ENCODE data around the gene LUZP2.

The LUZP2 gene

GRCh38 chr11:24683583-24683982 lies 186.7 kb downstream of the LUZP2 start:
- H3K4me1 Mint-ChIP-seq: peaks cover 6% of the 10 kb centered on the region
- no peaks in the 10 kb centered on the region for H3K27me3 Mint-ChIP-seq (ENCODE audit: low read depth)
- H3K4me3 Mint-ChIP-seq: no peak overlapping the region
- no peak for TF ChIP-seq CTCF (IDR thresholded peaks at IDR 0.05; ENCODE audit: unreplicated experiment in 3 of 3)
- H3K9me3 Mint-ChIP-seq: no peaks in the 10 kb centered on the region
- no peaks in the 10 kb centered on the region for H3K36me3 Mint-ChIP-seq (ENCODE audit: low read depth)
- H3K27ac Mint-ChIP-seq: no peak overlapping the region

- no peak overlapping the region for H3K4me3 Mint-ChIP-seq
Measured at GRCh38 chr11:24685821-24686220, 189.0 kb downstream of the LUZP2 start.

GRCh38 chr11:24687531-24688147 lies 190.8 kb downstream of the LUZP2 start:
- Mint-ChIP-seq H3K4me1 (peaks cover 19% of the 10 kb centered on the region), H3K4me3 (no peak overlapping the region), H3K27ac (no peak overlapping the region), H3K9me3 (no peaks in the 10 kb centered on the region), H3K36me3 (ENCODE audit: low read depth) (no peaks in the 10 kb centered on the region), H3K27me3 (ENCODE audit: low read depth) (no peaks in the 10 kb centered on the region)
- no peak for TF ChIP-seq CTCF (IDR thresholded peaks at IDR 0.05; ENCODE audit: unreplicated experiment in 3 of 3)

More at GRCh38 chr11:24685821-24686220, 189.0 kb downstream of the LUZP2 start:
- TF ChIP-seq CTCF (IDR thresholded peaks at IDR 0.05; ENCODE audit: unreplicated experiment in 3 of 3): no peak
- H3K36me3 Mint-ChIP-seq (ENCODE audit: low read depth): no peaks in the 10 kb centered on the region
- no peaks in the 10 kb centered on the region for H3K27me3 Mint-ChIP-seq (ENCODE audit: low read depth)
- H3K4me1 Mint-ChIP-seq: peaks cover 19% of the 10 kb centered on the region
- H3K27ac Mint-ChIP-seq: no peak overlapping the region
- no peaks in the 10 kb centered on the region for H3K9me3 Mint-ChIP-seq

- Mint-ChIP-seq H3K36me3 (ENCODE audit: low read depth) (no peaks in the 10 kb centered on the region), H3K4me3 (no peak overlapping the region), H3K27me3 (ENCODE audit: low read depth) (no peaks in the 10 kb centered on the region), H3K4me1 (peaks cover 19% of the 10 kb centered on the region), H3K9me3 (no peaks in the 10 kb centered on the region), H3K27ac (peak overlapping the region in 2 of 3 experiments; percentile 19 to 31)
- TF ChIP-seq CTCF (IDR thresholded peaks at IDR 0.05; ENCODE audit: unreplicated experiment in 3 of 3): no peak
Measured at GRCh38 chr11:24688981-24689380, 192.1 kb downstream of the LUZP2 start.

GRCh38 chr11:24697522-24698111 lies 200.8 kb downstream of the LUZP2 start:
- no peak for TF ChIP-seq CTCF (IDR thresholded peaks at IDR 0.05; ENCODE audit: unreplicated experiment in 3 of 3)
- H3K27ac Mint-ChIP-seq: peak overlapping the region in 1 of 3 experiments; percentile 80
- no peak overlapping the region for H3K4me3 Mint-ChIP-seq
- H3K27me3 Mint-ChIP-seq (ENCODE audit: low read depth): no peaks in the 10 kb centered on the region
- peaks cover 3% of the 10 kb centered on the region for H3K9me3 Mint-ChIP-seq
- no peaks in the 10 kb centered on the region for H3K36me3 Mint-ChIP-seq (ENCODE audit: low read depth)
- no peaks in the 10 kb centered on the region for H3K4me1 Mint-ChIP-seq

- Mint-ChIP-seq H3K36me3 (ENCODE audit: low read depth) (no peaks in the 10 kb centered on the region), H3K4me3 (no peak overlapping the region), H3K27me3 (ENCODE audit: low read depth) (no peaks in the 10 kb centered on the region), H3K9me3 (peaks cover 3% of the 10 kb centered on the region), H3K27ac (no peak overlapping the region), H3K4me1 (peaks cover 9% of the 10 kb centered on the region)
- TF ChIP-seq CTCF (IDR thresholded peaks at IDR 0.05; ENCODE audit: unreplicated experiment in 3 of 3): no peak
Measured at GRCh38 chr11:24704716-24705115, 207.9 kb downstream of the LUZP2 start.
